ENCODE measurements around the gene ADCY9.

DNA sequence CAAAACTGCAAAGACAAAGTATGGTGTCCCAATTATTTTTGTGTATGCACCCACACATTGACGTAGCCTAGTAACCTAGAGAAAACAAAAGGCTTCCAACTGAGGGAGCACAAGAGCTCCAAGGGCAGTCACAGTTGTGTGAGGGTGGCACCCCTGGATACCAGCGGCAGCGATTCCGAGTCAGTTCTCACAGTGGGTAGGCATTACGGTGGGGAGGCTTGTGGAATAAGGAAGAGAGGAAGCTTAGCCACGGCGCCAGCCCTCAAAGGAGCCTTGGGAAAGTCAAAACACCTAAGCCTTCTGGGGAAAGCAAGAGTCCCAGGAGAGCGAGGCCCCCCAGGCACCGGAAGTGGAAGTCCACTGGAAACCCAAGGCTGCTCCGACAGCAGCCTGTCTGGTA is 31.0 kb upstream of the ADCY9 start:
- TF ChIP-seq POLR2A (IDR thresholded peaks at IDR 0.05; ENCODE audit: low read length) (no peak), GATA1 (IDR thresholded peaks at IDR 0.05; ENCODE audit: low read depth, low read length) (no peak)

Data from erythroblast (primary cell).